ENCODE data around the gene CTSW. TPM values are rescaled to one million over a fixed set of nuclear protein-coding genes. Genes with fewer than 3 reads are reported as not detected.

CTSW gene
- total and polyA plus RNA-seq, 2 of the 4 experiments (the other 2 are of a cell fraction), result 0.07 to 0.18 TPM

- Histone ChIP-seq H3K4ac (ENCODE audit: low read depth, low read length) (no peak overlapping the region; the same call in 1 of the 2 replicates), H3K9me3 (ENCODE audit: control insufficient read depth, insufficient read depth, low read length) (no peaks in the 10 kb centered on the region), H2BK120ac (ENCODE audit: low read depth, low read length) (no peak overlapping the region), H3K4me1 (ENCODE audit: control insufficient read depth, insufficient read depth, low read length) (peaks cover 14% of the 10 kb centered on the region), H3K27me3 (ENCODE audit: control insufficient read depth, insufficient read depth, low read length) (no peaks in the 10 kb centered on the region), H2BK20ac (ENCODE audit: low read depth, low read length) (no peak overlapping the region), H3K18ac (ENCODE audit: low read depth, low read length) (no peak overlapping the region), H3K79me1 (ENCODE audit: low read depth in 1 of 2, low read length in 2 of 2) (peaks cover 18 to 64% of the 10 kb centered on the region in 2 experiments), H3K23ac (ENCODE audit: low read depth, low read length) (peak overlapping the region; percentile 93; the same call in 1 of the 2 replicates), H2AK5ac (ENCODE audit: low read depth, low read length) (no peak overlapping the region), H3K9me1 (ENCODE audit: insufficient read depth, low read length) (0 out of 2 replicates have a peak, but pooled peaks cover 5% of the 10 kb centered on the region), H3K27ac (ENCODE audit: insufficient read depth, low read length) (peak overlapping the region; percentile 10; the same call in 1 of the 2 replicates), H3K9ac (ENCODE audit: low read depth, low read length) (no peak overlapping the region; the same call in 1 of the 2 replicates), H4K20me1 (ENCODE audit: insufficient read depth, low read length) (peaks cover 42% of the 10 kb centered on the region), H3K4me3 (ENCODE audit: insufficient read depth, low read depth, low read length) (no peak overlapping the region), H2AFZ (replicated peaks; ENCODE audit: low read length, poor library complexity) (no peak overlapping the region), H3K36me3 (ENCODE audit: control insufficient read depth, insufficient read depth, low read length) (peaks cover 56% of the 10 kb centered on the region), H4K91ac (ENCODE audit: insufficient read depth, low read depth, low read length) (no peak overlapping the region), H3K56ac (ENCODE audit: extremely low read depth, insufficient read depth, low read length) (no peak overlapping the region), H3K14ac (replicated peaks; ENCODE audit: low read depth, low read length) (no peak overlapping the region), H4K5ac (ENCODE audit: low read depth, low read length) (no peak overlapping the region), H4K8ac (ENCODE audit: low read depth in 2 of 2, low read length in 2 of 2) (peak overlapping the region in 1 of 2 experiments; percentile 26; a peak in 1 of 4 replicates), H3K4me2 (ENCODE audit: low read depth, low read length) (no peak overlapping the region), H2BK15ac (ENCODE audit: low read depth, low read length) (no peak overlapping the region), H2BK5ac (ENCODE audit: low read depth, low read length, poor library complexity, severe bottlenecking) (no peak overlapping the region), H2AK9ac (replicated peaks; ENCODE audit: low read depth, low read length, poor library complexity) (peak overlapping the region; percentile 22)
- intact Hi-C loops (cut with micrococcal nuclease) (no loop called here), in situ Hi-C loops (cut with MboI; ENCODE audit: low sequenced_read_pairs) (no loop called here), dilution Hi-C loops (cut with HindIII; ENCODE audit: low sequenced_read_pairs, unreplicated experiment) (no loop called here)
- ATAC-seq (ENCODE audit: low read depth) (no peak), DNase-seq (no peak)
- POLR2A ChIA-PET (ENCODE audit: unreplicated experiment), result interaction anchor here (0.5 to 1.4 kb wide), 2 partner anchors 10 to 20 kb away, joined by 3 to 5 read pairs; partner anchors contain the start of gene CCDC85B
- TF ChIP-seq BHLHE40 (IDR thresholded peaks at IDR 0.05; ENCODE audit: low read depth, low read length) (no peak), MAFK (IDR thresholded peaks at IDR 0.05; ENCODE audit: low read depth, low read length) (no peak), NFE2L2 (IDR thresholded peaks at IDR 0.05; ENCODE audit: low read depth, low read length) (no peak), RCOR1 (IDR thresholded peaks at IDR 0.05; ENCODE audit: insufficient replicate concordance, low read length) (no peak), SMC3 (IDR thresholded peaks at IDR 0.05; ENCODE audit: low read depth, low read length) (no peak), MAZ (IDR thresholded peaks at IDR 0.05; ENCODE audit: borderline replicate concordance, low read depth, low read length) (no peak), POLR2A (IDR thresholded peaks at IDR 0.05; ENCODE audit: low read depth, low read length) (no peak), CHD1 (IDR thresholded peaks at IDR 0.05; ENCODE audit: low read depth, low read length) (no peak)
- TF ChIP-seq, protein P1, sequence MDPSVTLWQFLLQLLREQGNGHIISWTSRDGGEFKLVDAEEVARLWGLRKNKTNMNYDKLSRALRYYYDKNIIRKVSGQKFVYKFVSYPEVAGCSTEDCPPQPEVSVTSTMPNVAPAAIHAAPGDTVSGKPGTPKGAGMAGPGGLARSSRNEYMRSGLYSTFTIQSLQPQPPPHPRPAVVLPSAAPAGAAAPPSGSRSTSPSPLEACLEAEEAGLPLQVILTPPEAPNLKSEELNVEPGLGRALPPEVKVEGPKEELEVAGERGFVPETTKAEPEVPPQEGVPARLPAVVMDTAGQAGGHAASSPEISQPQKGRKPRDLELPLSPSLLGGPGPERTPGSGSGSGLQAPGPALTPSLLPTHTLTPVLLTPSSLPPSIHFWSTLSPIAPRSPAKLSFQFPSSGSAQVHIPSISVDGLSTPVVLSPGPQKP (IDR thresholded peaks at IDR 0.05; ENCODE audit: borderline replicate concordance, low read depth, low read length), result no peak
- TF ChIP-seq, protein P2, sequence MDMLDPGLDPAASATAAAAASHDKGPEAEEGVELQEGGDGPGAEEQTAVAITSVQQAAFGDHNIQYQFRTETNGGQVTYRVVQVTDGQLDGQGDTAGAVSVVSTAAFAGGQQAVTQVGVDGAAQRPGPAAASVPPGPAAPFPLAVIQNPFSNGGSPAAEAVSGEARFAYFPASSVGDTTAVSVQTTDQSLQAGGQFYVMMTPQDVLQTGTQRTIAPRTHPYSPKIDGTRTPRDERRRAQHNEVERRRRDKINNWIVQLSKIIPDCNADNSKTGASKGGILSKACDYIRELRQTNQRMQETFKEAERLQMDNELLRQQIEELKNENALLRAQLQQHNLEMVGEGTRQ (IDR thresholded peaks at IDR 0.05; ENCODE audit: low read depth, low read length), result no peak
- TF ChIP-seq, protein P3, sequence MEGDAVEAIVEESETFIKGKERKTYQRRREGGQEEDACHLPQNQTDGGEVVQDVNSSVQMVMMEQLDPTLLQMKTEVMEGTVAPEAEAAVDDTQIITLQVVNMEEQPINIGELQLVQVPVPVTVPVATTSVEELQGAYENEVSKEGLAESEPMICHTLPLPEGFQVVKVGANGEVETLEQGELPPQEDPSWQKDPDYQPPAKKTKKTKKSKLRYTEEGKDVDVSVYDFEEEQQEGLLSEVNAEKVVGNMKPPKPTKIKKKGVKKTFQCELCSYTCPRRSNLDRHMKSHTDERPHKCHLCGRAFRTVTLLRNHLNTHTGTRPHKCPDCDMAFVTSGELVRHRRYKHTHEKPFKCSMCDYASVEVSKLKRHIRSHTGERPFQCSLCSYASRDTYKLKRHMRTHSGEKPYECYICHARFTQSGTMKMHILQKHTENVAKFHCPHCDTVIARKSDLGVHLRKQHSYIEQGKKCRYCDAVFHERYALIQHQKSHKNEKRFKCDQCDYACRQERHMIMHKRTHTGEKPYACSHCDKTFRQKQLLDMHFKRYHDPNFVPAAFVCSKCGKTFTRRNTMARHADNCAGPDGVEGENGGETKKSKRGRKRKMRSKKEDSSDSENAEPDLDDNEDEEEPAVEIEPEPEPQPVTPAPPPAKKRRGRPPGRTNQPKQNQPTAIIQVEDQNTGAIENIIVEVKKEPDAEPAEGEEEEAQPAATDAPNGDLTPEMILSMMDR (conservative IDR thresholded peaks at IDR 0.05; ENCODE audit: low read depth, low read length), result no peak
- 85% methylated on average over 5 of the region's 11 CpGs; no CpG with 5 or more reads in 1 of the 2 experiments for WGBS, 2 experiments (ENCODE audit: extremely low coverage in 2 of 2, insufficient read length in 1 of 2)
- CTCF ChIA-PET, result no interaction called here
- BruUV-seq (replicated peaks), result no TSS peak
Measured at GRCh38 chr11:65870307-65870658, 9.4 kb upstream of the CTSW start.

All from IMR-90 (cell line).